Colonic mucosa (tissue), 4 donors: Measurements from ENCODE around the gene GINS1. TPM values are rescaled to one million over a fixed set of nuclear protein-coding genes. Genes with fewer than 3 reads are reported as not detected.

Experiments
- DNase-seq: peaks from one replicate; pipeline ENCODE4 v3.0.0-alpha.2; 2020
- H3K27ac ChIP-seq: fragments of 200-600 bp; one replicate; pipeline ENCODE4 v1.8.0; 2021
- H3K27me3 ChIP-seq: fragments of 200-600 bp; one replicate; pipeline ENCODE4 v1.8.0; 2021
- H3K36me3 ChIP-seq: fragments of 200-600 bp; one replicate; pipeline ENCODE4 v1.8.0; 2021
- H3K4me1 ChIP-seq: fragments of 200-600 bp; one replicate; pipeline ENCODE4 v1.8.0; 2021; ENCODE audit warnings: mild to moderate bottlenecking
- H3K4me3 ChIP-seq: fragments of 200-600 bp; one replicate; pipeline ENCODE4 v1.8.0; 2021
- H3K9ac ChIP-seq, 2 donors: one replicate each; pipeline ENCODE4 v1.7.0; 2013; ENCODE audit warnings: control low read depth in 2 of 2, low read depth in 2 of 2, low read length in 2 of 2
- H3K9me3 ChIP-seq: fragments of 200-600 bp; one replicate; pipeline ENCODE4 v1.8.0; 2021
- CTCF ChIP-seq: fragments of 200-600 bp; IDR thresholded peaks from one replicate; pipeline ENCODE4 v1.8.0; 2022; ENCODE audit warnings: antibody characterized with exemption, mild to moderate bottlenecking
- intact Hi-C: fragments of 100-400 bp; cut with DNase I; formaldehyde crosslinking; loops from one replicate; pipeline ENCODE4 v1.14.1; 2022
- total RNA-seq, 2 donors: library from RNA; stranded (reverse); fragmentation: NEBNext Ultra II Directional in 1 of 2; extraction: Animal tissue kit (Norgen Biotek cat#: 25700) in 1 of 2; gene quantifications; one replicate each; pipeline ENCODE4 v1.2.1, GENCODE V29; 2021
- donor health status: healthy.
- donor health status: DM: no; HTN: no; CAD: no.
- donor health status: DM: no; HTN: no; CAD: no.

Gene GINS1
- total RNA-seq, 2 donors from 2014 or later: 5.4 to 24.0 TPM

- TF ChIP-seq CTCF: no peak
- Histone ChIP-seq H3K4me3 (no peak overlapping the region), H3K9ac (no peak overlapping the region), H3K27me3 (no peaks in the 10 kb centered on the region), H3K9me3 (no peaks in the 10 kb centered on the region), H3K36me3 (no peaks in the 10 kb centered on the region), H3K4me1 (no peaks in the 10 kb centered on the region), H3K27ac (no peak overlapping the region)
- DNase-seq: no peak
- intact Hi-C loops: no loop called here
These were observed 13.2 kb upstream of the GINS1 start for GRCh38 chr20:25394276-25394675.

DNA sequence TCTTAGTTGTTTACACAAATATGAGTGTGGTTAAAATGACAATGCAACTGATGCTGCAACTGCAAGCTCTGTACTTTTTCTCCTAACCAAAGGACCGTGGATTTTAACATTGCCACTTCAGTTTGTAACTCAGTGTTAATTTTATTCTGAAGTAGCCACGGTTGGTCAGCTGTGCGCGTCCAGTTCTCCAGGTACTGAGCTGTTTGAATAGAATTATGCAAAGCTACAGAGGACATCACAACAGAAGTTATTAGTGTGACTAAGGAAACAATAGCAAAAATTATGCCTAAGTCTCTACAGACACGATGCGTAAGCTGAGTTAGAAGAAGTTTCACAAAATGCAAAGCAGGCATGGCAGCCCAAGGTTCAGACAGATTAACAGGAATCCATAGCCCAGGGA lies 12.5 kb upstream of the GINS1 start:
- Histone ChIP-seq H3K9me3 (no peaks in the 10 kb centered on the region), H3K36me3 (no peaks in the 10 kb centered on the region), H3K4me1 (no peaks in the 10 kb centered on the region), H3K27ac (no peak overlapping the region), H3K4me3 (no peak overlapping the region), H3K27me3 (no peaks in the 10 kb centered on the region), H3K9ac (no peak overlapping the region)
- no peak for DNase-seq
- intact Hi-C loops: loop anchor here (5.0 kb wide), 2 partner anchors 198 to 403 kb away; partner anchors contain the start of genes APMAP and ENTPD6
- TF ChIP-seq CTCF: no peak

- peak overlapping the region; percentile 61 for H3K27ac ChIP-seq
- peak; percentile 43 for DNase-seq
- H3K4me3 ChIP-seq: no peak overlapping the region
- H3K27me3 ChIP-seq: no peaks in the 10 kb centered on the region
- H3K9me3 ChIP-seq: no peaks in the 10 kb centered on the region
- H3K36me3 ChIP-seq: no peaks in the 10 kb centered on the region
- TF ChIP-seq CTCF: no peak
- H3K9ac ChIP-seq: peak overlapping the region in 1 of 2 donors; percentile 55
- H3K4me1 ChIP-seq: no peaks in the 10 kb centered on the region
- intact Hi-C loops: loop anchor here (5.0 kb wide), 2 partner anchors 200 to 405 kb away; partner anchors contain the start of genes APMAP and ENTPD6
These were observed 10.4 kb upstream of the GINS1 start for GRCh38 chr20:25397096-25397495.

- Histone ChIP-seq H3K9me3 (no peaks in the 10 kb centered on the region), H3K9ac (no peak overlapping the region), H3K27me3 (no peaks in the 10 kb centered on the region), H3K4me1 (no peaks in the 10 kb centered on the region), H3K36me3 (no peaks in the 10 kb centered on the region), H3K27ac (peak overlapping the region; percentile 61), H3K4me3 (no peak overlapping the region)
- intact Hi-C loops: loop anchor here (5.0 kb wide), 2 partner anchors 201 to 406 kb away; partner anchors contain the start of genes APMAP and ENTPD6
- TF ChIP-seq CTCF: no peak
- peak; percentile 50 for DNase-seq
These were observed 9.7 kb upstream of the GINS1 start for GRCh38 chr20:25397821-25398220.

DNA sequence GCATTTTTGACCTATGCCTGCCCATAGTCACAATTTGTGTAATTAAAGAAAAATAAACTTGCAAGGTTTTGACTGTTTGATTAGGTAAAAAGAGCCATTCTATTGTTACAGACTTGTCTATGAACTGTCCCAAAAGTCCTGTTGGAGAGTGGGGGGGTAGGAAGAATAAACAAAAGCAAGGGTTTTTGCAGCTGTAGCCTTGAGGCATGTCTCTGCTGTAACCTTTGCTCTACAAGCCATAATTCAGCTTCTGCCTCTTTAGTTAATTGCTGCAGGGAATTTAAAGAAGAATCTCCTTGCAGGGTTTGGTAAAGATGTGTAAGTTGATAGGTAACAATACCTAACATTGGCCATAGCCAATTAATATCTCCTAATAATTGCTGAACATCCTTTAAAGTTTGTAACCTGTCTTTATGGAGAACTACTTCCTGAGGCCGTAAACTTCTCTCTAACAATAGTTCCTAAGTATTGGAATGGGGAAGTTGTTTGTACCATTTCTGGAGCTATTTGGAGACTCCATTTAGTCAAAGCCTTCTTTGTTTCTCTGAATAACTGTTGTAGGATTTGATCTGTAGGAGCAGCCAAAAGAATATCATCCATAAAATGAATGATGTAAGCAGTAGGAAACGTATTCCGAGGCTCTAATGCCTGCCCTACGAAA lies 9.0 kb upstream of the GINS1 start:
- no peaks in the 10 kb centered on the region for H3K27me3 ChIP-seq
- H3K27ac ChIP-seq: peak overlapping the region; percentile 27
- no peaks in the 10 kb centered on the region for H3K9me3 ChIP-seq
- no peak overlapping the region for H3K4me3 ChIP-seq
- DNase-seq: no peak
- intact Hi-C loops: loop anchor here (5.0 kb wide), 2 partner anchors 201 to 406 kb away; partner anchors contain the start of genes APMAP and ENTPD6
- no peak overlapping the region for H3K9ac ChIP-seq
- H3K4me1 ChIP-seq: no peaks in the 10 kb centered on the region
- TF ChIP-seq CTCF: no peak
- H3K36me3 ChIP-seq: no peaks in the 10 kb centered on the region
